Head of caudate nucleus (tissue), 42 donors: ENCODE measurements around the gene SLC47A2.
A peak's percentile ranks its signal among the peaks of the same experiment; 100 is the strongest.

Experiments used
- DNase-seq, 42 donors: peaks; one replicate each; pipeline versions ENCODE4 v3.0.0 to v3.0.0-alpha.2; 2020 to 2021; ENCODE audit warnings: mixed read lengths in 7 of 42
- intact Hi-C: fragments of 100-400 bp; cut with DNase I; formaldehyde crosslinking; loops from one replicate; pipeline ENCODE4 v1.15.0; 2022

Gene SLC47A2

GRCh38 chr17:19750020-19750572 lies 33.7 kb upstream of the SLC47A2 start:
- DNase-seq = no peak
- intact Hi-C loops = no loop called here

GRCh38 chr17:19748807-19749193 lies 32.4 kb upstream of the SLC47A2 start:
- intact Hi-C loops = no loop called here
- DNase-seq = no peak

GRCh38 chr17:19747829-19748806 lies 31.7 kb upstream of the SLC47A2 start, which contains the start of gene ALDH3A1:
Gene ALDH3A1, minus strand, starts transcription at chr17:19748298. Its CDS starts 3,169 bp downstream, at chr17:19745129.
- DNase-seq = peak in 30 of 42 donors; percentile 26 to 79 (median 48)
- intact Hi-C loops = no loop called here

GRCh38 chr17:19747159-19747719 lies 30.9 kb upstream of the SLC47A2 start:
- intact Hi-C loops = no loop called here
- no peak for DNase-seq

- DNase-seq = no peak
- intact Hi-C loops = no loop called here
Observed at GRCh38 chr17:19746517-19746916, 30.1 kb upstream of the SLC47A2 start.

- intact Hi-C loops = no loop called here
Observed at GRCh38 chr17:19744922-19745757, 28.8 kb upstream of the SLC47A2 start.

GRCh38 chr17:19744492-19744891 lies 28.1 kb upstream of the SLC47A2 start:
- intact Hi-C loops = no loop called here
- peak in 10 of 42 donors; percentile 24 to 60 (median 38) for DNase-seq

More at GRCh38 chr17:19744922-19745757, 28.8 kb upstream of the SLC47A2 start:
- DNase-seq = peak; percentile 84 to 97 (median 95)

GRCh38 chr17:19743101-19744100 lies 27.0 kb upstream of the SLC47A2 start:
- no peak for DNase-seq
- intact Hi-C loops = no loop called here

- no peak for DNase-seq
- intact Hi-C loops = no loop called here
Observed at GRCh38 chr17:19742495-19742894, 26.1 kb upstream of the SLC47A2 start.

- intact Hi-C loops = no loop called here
- DNase-seq = no peak
Observed at GRCh38 chr17:19741832-19742457, 25.6 kb upstream of the SLC47A2 start.

GRCh38 chr17:19740933-19741332 lies 24.5 kb upstream of the SLC47A2 start:
- intact Hi-C loops = no loop called here
- DNase-seq = no peak

GRCh38 chr17:19739241-19740201 lies 23.1 kb upstream of the SLC47A2 start:
- no peak for DNase-seq
- intact Hi-C loops = no loop called here

- intact Hi-C loops = no loop called here
- no peak for DNase-seq
Observed at GRCh38 chr17:19738757-19739156, 22.4 kb upstream of the SLC47A2 start.

- intact Hi-C loops = no loop called here
- DNase-seq = no peak
Observed at GRCh38 chr17:19738073-19738449, 21.7 kb upstream of the SLC47A2 start.

- intact Hi-C loops = no loop called here
- DNase-seq = no peak
Observed at GRCh38 chr17:19737305-19738072, 21.1 kb upstream of the SLC47A2 start.

GRCh38 chr17:19736071-19736470 lies 19.7 kb upstream of the SLC47A2 start:
- intact Hi-C loops = no loop called here

More at GRCh38 chr17:19736071-19736470, 19.7 kb upstream of the SLC47A2 start:
- no peak for DNase-seq
